ENCODE results near the gene CKS1B.

GRCh38 chr1:154983776-154984466 lies 9.4 kb downstream of the CKS1B start:
- TF ChIP-seq CTCF (IDR thresholded peaks at IDR 0.05; ENCODE audit: low read depth, low read length): no peak
- no peak for TF ChIP-seq EZH2phosphoT487 (IDR thresholded peaks at IDR 0.05; ENCODE audit: low read depth)
